Measurements from ENCODE around the gene KCNJ6. TPM values are rescaled to one million over a fixed set of nuclear protein-coding genes. Genes with fewer than 3 reads are reported as not detected.
"Not testable (repeated sequence)": the region's sequence is repeated elsewhere in the genome, so short reads cannot be mapped to it uniquely, and the experiment has no call there.

KCNJ6 gene
- total RNA-seq, 1 experiment from 2014 or later: not detected

- H3K4me1 ChIP-seq (ENCODE audit: insufficient read depth, low read length, poor library complexity, severe bottlenecking): peaks cover 10% of the 10 kb centered on the region
- H3K4me3 ChIP-seq (ENCODE audit: low read depth, low read length, poor library complexity, severe bottlenecking): no peak overlapping the region
- no peaks in the 10 kb centered on the region for H3K9me3 ChIP-seq (ENCODE audit: low read depth, low read length, poor library complexity, severe bottlenecking)
- no peak for TF ChIP-seq EZH2 (IDR thresholded peaks at IDR 0.05; ENCODE audit: borderline replicate concordance, low read depth, low read length, poor library complexity, severe bottlenecking)
- no peak for TF ChIP-seq CTCF (conservative IDR thresholded peaks at IDR 0.05; ENCODE audit: low read depth, low read length)
- no peaks in the 10 kb centered on the region for H3K27me3 ChIP-seq (replicated peaks; ENCODE audit: insufficient read depth, low read depth, low read length, poor library complexity)
- intact Hi-C loops (cut with micrococcal nuclease; ENCODE audit: unreplicated experiment): no loop called here
- no peak overlapping the region for H3K27ac ChIP-seq (ENCODE audit: low read depth, low read length, poor library complexity, severe bottlenecking)
- peak; percentile 89 for DNase-seq (ENCODE audit: low spot score)
- H3K36me3 ChIP-seq (ENCODE audit: insufficient read depth, low read length, poor library complexity, severe bottlenecking): no peaks in the 10 kb centered on the region
- POLR2A ChIA-PET (ENCODE audit: low non-redundant PET): no interaction called here
- BruUV-seq (replicated peaks): no TSS peak
- CTCF ChIA-PET: no interaction called here
These were observed 323.2 kb downstream of the KCNJ6 start for GRCh38 chr21:37593015-37593414.

- no peaks in the 10 kb centered on the region for H3K36me3 ChIP-seq (ENCODE audit: insufficient read depth, low read length, poor library complexity, severe bottlenecking)
- CTCF ChIA-PET: no interaction called here
These were observed 323.8 kb downstream of the KCNJ6 start for GRCh38 chr21:37592496-37592895.

GRCh38 chr21:37591994-37592393 lies 324.3 kb downstream of the KCNJ6 start:
- H3K27me3 ChIP-seq (replicated peaks; ENCODE audit: insufficient read depth, low read depth, low read length, poor library complexity); intact Hi-C loops (cut with micrococcal nuclease; ENCODE audit: unreplicated experiment); H3K27ac ChIP-seq (ENCODE audit: low read depth, low read length, poor library complexity, severe bottlenecking); H3K36me3 ChIP-seq (ENCODE audit: insufficient read depth, low read length, poor library complexity, severe bottlenecking); DNase-seq (ENCODE audit: low spot score); H3K4me3 ChIP-seq (ENCODE audit: low read depth, low read length, poor library complexity, severe bottlenecking); BruUV-seq (replicated peaks); H3K9me3 ChIP-seq (ENCODE audit: low read depth, low read length, poor library complexity, severe bottlenecking); CTCF ChIA-PET; H3K4me1 ChIP-seq (ENCODE audit: insufficient read depth, low read length, poor library complexity, severe bottlenecking); POLR2A ChIA-PET (ENCODE audit: low non-redundant PET): not testable (repeated sequence)

More at GRCh38 chr21:37592496-37592895, 323.8 kb downstream of the KCNJ6 start:
- peaks cover 10% of the 10 kb centered on the region for H3K4me1 ChIP-seq (ENCODE audit: insufficient read depth, low read length, poor library complexity, severe bottlenecking)
- no peak overlapping the region for H3K27ac ChIP-seq (ENCODE audit: low read depth, low read length, poor library complexity, severe bottlenecking)
- H3K4me3 ChIP-seq (ENCODE audit: low read depth, low read length, poor library complexity, severe bottlenecking): no peak overlapping the region
- no peak for TF ChIP-seq CTCF (conservative IDR thresholded peaks at IDR 0.05; ENCODE audit: low read depth, low read length)
- TF ChIP-seq EZH2 (IDR thresholded peaks at IDR 0.05; ENCODE audit: borderline replicate concordance, low read depth, low read length, poor library complexity, severe bottlenecking): no peak
- no peaks in the 10 kb centered on the region for H3K9me3 ChIP-seq (ENCODE audit: low read depth, low read length, poor library complexity, severe bottlenecking)
- no peak for DNase-seq (ENCODE audit: low spot score)
- POLR2A ChIA-PET (ENCODE audit: low non-redundant PET): no interaction called here
- no TSS peak for BruUV-seq (replicated peaks)
- H3K27me3 ChIP-seq (replicated peaks; ENCODE audit: insufficient read depth, low read depth, low read length, poor library complexity): no peaks in the 10 kb centered on the region
- intact Hi-C loops (cut with micrococcal nuclease; ENCODE audit: unreplicated experiment): no loop called here

GRCh38 chr21:37590836-37591235 lies 325.4 kb downstream of the KCNJ6 start:
- H3K27ac ChIP-seq (ENCODE audit: low read depth, low read length, poor library complexity, severe bottlenecking); POLR2A ChIA-PET (ENCODE audit: low non-redundant PET); DNase-seq (ENCODE audit: low spot score); H3K27me3 ChIP-seq (replicated peaks; ENCODE audit: insufficient read depth, low read depth, low read length, poor library complexity); BruUV-seq (replicated peaks); H3K4me3 ChIP-seq (ENCODE audit: low read depth, low read length, poor library complexity, severe bottlenecking); H3K4me1 ChIP-seq (ENCODE audit: insufficient read depth, low read length, poor library complexity, severe bottlenecking); H3K9me3 ChIP-seq (ENCODE audit: low read depth, low read length, poor library complexity, severe bottlenecking); intact Hi-C loops (cut with micrococcal nuclease; ENCODE audit: unreplicated experiment); CTCF ChIA-PET; H3K36me3 ChIP-seq (ENCODE audit: insufficient read depth, low read length, poor library complexity, severe bottlenecking): not testable (repeated sequence)

GRCh38 chr21:37588644-37589043 lies 327.6 kb downstream of the KCNJ6 start:
- H3K27ac ChIP-seq (ENCODE audit: low read depth, low read length, poor library complexity, severe bottlenecking); H3K9me3 ChIP-seq (ENCODE audit: low read depth, low read length, poor library complexity, severe bottlenecking); intact Hi-C loops (cut with micrococcal nuclease; ENCODE audit: unreplicated experiment); CTCF ChIA-PET; H3K4me1 ChIP-seq (ENCODE audit: insufficient read depth, low read length, poor library complexity, severe bottlenecking); DNase-seq (ENCODE audit: low spot score); POLR2A ChIA-PET (ENCODE audit: low non-redundant PET); H3K4me3 ChIP-seq (ENCODE audit: low read depth, low read length, poor library complexity, severe bottlenecking); H3K36me3 ChIP-seq (ENCODE audit: insufficient read depth, low read length, poor library complexity, severe bottlenecking); H3K27me3 ChIP-seq (replicated peaks; ENCODE audit: insufficient read depth, low read depth, low read length, poor library complexity); BruUV-seq (replicated peaks): not testable (repeated sequence)

Measured in A673 (cell line).